NCI-H774 (cell line): Measurements from ENCODE around the gene PUM1.
"Not testable (repeated sequence)": the region's sequence is repeated elsewhere in the genome, so short reads cannot be mapped to it uniquely, and the experiment has no call there.

Source experiments
- DNase-seq: peaks from one replicate; lab custom pipeline; 2025; lab: John Stamatoyannopoulos, UW

PUM1 gene

DNA sequence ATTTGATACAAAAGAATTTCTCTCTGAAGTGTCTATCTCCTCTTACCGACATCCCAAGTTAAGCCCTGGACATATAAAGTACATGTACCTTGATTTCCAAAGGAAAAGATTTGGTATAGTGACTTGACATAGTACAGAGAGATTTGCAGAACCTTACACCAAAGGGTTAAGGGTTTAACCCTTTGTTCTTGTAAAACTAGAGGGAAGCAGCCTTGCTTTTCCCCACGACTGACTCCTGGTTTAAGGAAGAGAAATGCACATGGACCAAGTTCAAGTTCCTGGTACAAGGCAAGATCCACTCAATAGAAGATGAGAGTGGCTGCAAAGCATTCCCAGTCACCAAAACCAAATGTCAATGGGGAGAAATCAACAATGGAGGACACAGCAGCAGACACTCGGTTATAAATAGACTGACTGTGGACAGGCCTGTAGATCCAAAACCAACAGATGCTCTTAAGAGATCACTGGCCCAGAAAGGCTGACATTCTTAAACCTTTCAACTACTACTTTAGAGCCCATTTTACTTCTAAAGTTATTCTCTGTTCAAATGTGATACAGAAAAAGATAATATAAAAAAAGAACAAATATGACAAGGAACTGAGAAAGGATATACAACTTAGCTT is 69.4 kb downstream of the PUM1 start:
- DNase-seq, result no peak

DNA sequence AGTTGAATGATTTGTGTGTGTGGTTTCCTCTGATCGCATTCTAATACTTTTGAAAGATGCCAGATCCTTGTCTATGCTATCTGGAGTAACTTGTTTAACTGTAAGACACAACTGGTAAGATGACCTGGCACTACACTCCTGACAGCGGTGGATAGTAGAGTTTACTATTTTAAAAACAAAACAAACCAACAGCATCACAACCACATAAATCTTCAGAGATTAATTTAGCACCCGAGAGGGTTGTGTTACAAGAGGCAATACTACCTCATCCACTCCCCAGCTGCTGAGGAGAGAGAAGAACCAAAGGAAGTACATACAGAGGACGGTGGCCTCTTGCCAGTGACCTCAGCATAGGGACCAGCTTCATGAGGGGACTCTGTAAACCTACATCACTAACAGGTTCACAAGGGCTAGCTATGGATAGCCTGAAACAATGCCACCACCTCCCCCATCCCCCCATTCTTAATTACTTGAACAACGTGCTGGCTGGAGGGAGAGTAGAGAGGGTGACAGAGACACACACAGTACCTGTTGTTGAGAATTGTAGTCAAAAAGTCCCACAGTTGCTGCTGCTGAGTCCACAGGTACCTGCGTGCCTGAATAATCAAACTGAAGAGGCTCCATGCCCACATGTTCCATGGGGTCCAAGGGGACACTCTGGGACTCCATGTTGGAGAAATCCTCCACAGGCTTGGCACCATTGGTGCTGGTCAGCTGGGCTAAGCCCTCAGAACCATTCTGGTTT is 73.5 kb downstream of the PUM1 start:
- no peak for DNase-seq

DNA sequence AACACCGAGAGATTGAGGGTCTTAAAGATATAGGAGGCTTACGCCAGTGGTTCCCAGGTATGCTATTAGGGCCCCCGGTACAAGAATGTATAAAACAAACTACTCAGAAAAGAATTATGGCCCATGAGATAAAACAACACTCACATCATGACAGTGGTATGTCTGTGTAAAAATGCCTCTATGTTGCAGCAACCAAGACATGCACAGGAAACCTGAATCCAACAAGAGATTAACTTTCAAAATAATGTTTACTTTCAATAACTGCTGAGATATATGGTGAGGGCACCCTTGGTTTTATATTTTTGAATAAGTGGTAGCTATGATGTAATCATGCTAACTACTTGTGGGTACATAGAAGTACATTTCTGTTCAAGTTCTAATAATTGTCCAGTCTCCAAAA is 74.9 kb downstream of the PUM1 start:
- no peak for DNase-seq

DNA sequence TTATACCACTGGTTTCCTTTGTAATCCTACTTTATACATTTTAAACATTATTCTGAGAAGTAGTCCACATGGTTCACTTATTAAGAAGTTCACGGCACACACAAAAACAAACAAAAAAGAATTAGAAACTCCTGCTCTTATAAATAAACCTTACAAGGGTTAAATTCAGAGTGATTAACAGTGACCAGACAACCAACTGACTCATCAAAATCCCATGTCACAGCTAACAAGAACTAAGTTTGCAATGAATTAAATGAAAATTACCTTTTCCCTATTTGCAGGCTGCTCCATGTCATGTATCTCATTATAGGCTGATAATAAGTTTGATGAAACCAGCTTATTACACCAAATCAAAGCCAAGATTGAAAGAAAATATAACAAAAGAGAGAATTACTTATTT is 77.5 kb downstream of the PUM1 start:
- no peak for DNase-seq

DNA sequence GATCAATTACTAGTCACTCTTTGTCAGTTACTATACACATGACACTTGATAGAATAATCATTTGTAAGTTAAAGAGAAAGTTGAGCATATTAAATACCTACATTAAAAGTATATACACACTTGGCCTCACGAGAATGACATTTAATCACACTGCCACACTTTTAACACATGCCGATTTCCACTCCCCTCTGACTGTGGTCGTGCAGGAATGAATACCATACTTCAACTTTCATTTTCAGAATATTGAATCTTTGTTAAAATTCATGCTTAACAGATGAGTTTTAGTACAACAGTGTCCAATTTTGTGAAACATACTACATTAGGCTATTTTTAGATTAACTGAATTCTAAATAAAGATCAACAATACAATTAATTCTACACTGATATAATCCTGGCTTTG is 78.8 kb downstream of the PUM1 start:
- DNase-seq, result no peak

DNA sequence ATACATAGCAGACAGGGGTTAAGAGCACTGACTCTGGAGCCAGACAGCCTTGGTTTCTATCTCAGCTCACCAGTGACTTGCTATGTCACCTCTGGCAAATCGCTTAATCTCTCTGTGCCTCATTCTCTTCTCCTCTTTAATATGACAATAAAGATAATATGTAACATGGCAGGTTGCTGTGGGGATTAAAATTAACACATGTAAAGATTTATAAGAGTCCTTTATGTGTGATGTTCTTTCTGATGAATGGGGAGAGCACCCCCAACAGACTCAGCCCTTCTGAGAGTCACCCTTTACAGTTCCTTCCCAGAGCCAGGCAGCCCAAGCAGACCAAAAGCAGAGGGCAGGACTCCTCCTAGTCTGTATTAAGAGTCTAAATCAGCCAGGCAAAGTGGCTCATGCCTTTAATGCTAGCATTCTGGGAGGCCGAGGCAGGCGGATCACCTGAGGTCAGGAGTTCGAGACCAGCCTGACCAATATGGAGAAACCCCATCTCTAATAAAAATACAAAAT is 80.5 kb downstream of the PUM1 start:
- no peak for DNase-seq

DNA sequence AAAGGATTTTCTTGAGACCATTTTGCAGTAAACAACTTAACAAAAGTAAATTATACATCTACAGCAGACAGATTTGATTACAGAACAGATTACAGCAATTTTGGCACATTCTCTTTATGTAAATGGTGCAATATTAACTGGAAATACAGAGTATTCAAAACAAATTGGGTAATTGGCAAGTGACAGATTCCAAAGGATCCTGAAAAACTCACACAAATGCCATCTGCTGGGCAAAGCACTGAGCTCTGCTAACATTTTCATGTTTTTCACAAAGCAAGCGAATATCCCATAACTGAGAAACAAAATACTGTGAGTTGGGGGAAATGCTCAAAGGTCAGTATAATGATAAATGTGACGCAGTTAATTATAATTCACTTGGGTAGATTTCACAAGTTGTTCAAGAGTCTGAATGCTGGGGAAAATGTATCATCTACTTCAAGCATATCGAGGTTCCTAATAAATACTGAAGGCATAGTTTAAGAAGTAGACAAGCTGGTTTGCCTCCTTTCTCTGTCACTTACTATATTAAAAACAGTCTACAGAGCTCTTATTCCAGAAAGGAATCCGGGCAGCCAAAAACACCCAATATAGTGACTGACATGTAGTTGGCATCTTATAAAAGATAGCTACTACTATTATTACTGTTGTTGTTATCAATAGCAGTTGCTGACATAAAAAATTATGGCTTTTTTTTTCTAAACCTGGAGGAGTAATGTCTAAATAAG is 81.2 kb downstream of the PUM1 start:
- DNase-seq, result no peak

DNA sequence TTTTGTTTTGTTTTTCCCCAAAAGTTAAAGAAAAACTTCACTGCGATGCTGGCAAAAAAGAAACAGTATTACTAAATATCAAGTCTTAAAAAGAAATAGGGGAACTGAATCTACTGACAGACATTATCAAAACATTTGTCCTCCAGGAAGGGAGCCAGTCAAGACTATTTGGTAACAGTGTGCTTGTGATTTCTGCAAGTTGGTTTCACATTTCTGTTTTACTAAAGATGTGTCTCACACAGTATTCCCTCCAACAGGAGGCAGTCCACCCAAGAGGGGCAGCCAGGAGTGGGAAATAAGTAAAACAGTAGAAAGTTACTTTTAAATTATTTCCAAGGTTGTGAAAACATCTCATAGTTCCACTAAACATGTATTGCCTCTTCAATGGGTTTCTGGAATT is 82.6 kb downstream of the PUM1 start:
- DNase-seq, result no peak

DNA sequence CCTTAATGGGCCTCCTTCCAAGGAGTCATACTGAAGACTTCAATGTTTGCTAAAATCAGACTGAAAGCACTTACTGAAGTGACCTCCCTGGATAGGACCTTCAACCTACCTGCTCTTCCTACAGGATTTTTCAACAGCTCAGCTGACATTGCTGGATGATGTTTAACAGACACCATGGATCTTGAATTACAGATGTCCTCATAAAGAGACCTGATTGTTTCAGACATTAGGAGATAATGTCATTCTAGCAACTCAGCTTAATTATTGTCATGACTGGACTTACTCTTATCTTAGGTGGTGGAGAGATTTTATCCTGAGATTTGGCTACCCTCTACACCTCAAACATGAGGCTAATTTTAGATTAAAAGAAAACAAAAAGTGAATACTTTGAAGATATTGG is 83.1 kb downstream of the PUM1 start:
- DNase-seq, result no peak

DNA sequence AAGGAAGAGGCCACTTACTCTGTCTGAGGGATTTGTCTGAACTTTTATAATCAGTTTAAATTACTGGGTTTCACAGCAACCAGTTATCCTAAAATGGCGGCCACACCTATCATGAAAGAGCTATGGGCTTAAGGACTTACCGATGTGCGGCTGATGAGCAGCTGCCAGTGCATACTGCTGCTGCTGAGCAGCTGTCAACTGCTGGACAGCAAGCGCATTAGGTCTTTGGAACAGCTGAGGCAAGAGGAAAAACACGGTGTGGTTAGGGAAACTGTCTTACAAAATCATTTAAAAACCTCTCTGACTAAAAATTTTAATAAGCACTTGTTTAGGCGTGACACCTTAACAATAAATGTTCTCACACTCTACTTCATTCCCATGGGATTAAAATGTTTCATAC is 84.3 kb downstream of the PUM1 start:
- DNase-seq, result no peak

DNA sequence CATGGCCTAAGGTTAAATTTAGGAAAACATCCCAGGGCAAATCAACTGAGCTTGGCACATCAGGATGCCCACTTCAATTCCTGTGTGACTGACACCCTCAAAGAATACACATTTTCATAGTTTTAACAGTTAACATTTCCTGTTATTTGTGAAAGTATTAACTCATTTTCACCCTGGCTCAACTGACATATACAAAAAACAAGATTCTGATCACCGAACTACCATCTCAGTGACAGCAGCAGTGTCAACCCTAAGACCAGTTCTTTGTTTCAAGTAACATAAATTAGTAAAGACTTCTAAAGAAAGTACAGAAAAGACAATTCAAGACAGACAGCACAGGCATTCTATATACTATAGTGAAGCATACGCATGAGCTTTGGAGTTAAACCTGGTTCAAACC is 88.0 kb downstream of the PUM1 start:
- DNase-seq, result no peak

DNA sequence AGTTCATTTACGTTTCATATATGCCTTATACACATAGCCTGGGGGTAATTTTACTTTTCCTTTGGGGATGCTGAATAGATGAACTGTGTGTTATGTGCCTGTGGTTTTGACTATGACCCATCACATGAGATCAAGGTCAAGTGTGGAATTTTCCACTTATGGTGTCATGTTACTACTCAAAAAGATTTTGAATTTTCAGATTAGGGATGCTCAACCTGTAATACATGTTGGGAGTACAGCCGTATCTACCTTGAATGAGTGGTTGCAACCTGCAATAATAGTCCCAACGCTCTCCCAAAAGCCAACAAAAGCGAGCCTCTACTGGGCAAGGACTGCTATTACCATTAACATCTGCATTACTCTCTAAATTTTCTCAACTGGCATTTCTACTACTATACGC is 88.4 kb downstream of the PUM1 start:
- DNase-seq, result no peak

DNA sequence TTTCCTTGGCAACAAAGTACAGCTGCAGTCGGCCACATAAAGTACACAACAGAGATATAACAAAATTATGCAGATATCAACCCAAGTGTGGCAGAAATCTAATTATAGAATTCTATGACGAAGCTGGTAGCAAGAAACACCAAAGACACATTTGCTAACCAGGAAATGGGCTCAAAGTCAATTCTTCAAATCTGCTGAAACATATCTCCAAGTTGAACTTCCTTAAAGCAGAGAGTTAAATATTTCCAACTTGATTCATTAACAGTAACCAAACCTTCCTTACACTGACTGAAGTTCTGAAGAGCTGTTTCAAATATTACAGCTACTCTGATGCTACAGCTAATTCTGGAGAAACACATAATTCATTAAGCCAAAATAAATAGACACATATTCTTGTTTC is 89.4 kb downstream of the PUM1 start:
- no peak for DNase-seq

DNA sequence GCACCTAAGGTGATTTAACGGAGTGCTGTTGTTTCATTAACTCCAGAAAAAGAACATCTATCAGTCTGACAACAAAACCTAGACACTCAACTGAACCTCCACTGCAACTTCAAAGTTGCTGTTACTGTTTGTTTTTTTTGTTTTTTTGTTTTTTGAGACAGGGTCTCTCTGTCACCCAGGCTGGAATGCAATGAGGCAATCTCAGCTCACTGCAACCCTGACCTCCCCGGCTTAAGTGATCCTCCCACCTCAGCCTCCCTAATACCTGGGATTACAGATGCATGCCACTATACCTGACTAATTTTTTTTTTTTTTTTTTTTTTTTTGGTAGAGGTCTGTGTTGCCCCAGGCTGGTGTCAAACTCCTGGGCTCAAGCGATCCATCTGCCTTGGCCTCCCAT is 90.3 kb downstream of the PUM1 start:
- no peak for DNase-seq

DNA sequence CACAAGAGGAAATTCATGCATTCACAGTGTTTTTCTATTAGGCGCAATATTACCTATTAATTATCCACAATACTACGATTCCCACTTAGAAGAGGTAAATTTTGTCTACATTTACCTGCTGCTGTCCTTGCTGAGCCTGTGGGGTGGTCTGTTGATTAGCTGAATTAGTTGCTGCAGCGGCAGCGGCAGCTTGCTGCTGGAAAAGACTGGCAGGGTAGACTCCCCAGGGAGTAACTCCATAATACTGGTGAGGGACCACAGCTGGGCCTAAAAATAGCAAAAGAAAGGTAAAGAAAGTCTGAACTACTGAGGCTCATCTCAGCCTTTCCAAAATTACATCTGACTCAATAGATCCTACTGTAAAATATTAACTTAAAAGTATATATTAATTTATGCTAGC is 91.0 kb downstream of the PUM1 start:
- DNase-seq, result no peak

DNA sequence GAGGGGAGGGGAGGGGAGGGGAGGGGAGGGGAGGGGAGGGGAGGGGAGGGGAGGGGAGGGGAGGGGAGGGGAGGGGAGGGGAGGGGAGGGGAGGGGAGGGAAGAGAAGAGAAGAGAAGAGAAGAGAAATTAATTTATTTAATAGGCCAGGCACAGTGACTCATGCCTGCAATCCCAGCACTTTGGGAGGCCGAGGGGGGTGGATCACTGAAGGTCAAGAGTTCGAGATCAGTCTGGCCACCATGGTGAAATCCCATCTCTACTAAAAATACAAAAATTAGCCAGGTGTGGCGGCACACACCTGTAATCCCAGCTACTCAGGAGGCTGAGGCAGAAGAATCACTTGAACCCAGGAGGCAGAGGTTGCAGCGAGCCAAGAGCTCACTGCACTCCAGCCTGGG is 93.2 kb downstream of the PUM1 start:
- DNase-seq, result not testable (repeated sequence)

DNA sequence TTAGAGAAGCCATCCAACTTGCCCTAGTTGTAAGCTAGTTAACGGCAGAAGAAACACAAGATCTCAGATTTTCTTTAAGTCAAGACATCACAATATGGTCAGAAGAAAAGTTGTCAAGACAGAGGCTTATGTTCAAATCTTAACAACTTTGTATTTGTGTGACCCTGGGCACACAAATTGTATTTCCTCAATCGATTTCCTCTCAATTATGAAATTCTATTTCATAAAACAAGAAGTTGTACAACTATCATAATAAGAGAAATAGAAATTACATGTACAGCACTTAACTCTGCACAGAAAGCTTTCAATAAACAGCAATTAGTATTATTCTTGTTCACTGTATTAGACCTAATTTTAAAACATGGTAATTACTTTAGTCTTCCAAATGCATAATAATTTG is 94.0 kb downstream of the PUM1 start:
- no peak for DNase-seq

DNA sequence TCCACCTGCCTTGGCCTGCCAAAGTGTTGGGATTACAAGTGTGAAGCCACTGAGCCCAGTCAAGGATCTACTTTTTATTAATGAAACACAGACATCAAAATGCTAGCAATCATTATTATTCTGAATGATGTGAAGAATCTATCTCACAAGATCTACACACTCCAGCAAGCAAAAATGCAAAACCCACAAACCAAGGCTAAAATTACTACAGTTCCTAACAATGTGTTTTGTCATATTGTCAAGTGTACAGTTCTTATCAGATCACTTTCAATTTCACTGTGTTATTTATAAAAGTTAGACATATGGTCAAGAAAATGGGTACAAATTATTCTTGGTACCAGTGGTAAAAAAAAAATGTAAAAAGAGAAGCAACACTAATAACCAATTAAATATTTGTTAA is 95.6 kb downstream of the PUM1 start:
- DNase-seq, result no peak

DNA sequence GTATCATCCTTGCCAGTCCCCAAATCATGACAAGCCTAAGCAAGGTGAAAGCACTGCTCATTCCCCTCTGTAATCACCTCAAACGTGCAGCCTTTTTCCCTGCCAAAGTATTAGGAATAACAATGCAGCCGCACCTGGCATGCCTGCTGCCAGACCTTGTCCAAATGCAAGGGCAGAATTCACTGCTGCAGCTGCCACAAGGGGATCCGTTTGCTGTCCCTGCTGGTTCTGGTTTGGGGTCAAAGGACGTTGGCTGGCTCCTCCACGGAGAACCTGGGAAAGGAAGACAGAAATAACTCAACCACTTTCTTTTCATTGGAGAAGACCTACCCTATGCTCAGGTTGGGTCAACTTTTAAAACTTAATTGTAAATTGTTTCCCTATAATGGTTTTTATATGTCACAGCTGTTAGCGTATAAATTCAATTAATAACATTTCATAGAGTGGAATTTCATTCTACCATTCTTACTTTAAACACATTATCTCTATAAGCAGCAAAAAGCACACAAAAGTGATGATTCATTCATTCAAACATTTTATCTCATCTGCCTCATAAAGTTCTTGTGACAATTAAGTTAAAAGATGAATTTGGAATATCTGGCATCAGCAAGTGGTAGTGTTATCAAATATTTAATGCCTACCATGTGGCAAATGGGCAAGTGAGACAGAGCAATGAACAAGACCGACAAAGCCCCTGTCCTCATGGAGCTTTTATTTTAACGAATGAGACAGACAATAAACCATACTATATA is 97.1 kb downstream of the PUM1 start:
- peak; percentile 71 for DNase-seq

DNA sequence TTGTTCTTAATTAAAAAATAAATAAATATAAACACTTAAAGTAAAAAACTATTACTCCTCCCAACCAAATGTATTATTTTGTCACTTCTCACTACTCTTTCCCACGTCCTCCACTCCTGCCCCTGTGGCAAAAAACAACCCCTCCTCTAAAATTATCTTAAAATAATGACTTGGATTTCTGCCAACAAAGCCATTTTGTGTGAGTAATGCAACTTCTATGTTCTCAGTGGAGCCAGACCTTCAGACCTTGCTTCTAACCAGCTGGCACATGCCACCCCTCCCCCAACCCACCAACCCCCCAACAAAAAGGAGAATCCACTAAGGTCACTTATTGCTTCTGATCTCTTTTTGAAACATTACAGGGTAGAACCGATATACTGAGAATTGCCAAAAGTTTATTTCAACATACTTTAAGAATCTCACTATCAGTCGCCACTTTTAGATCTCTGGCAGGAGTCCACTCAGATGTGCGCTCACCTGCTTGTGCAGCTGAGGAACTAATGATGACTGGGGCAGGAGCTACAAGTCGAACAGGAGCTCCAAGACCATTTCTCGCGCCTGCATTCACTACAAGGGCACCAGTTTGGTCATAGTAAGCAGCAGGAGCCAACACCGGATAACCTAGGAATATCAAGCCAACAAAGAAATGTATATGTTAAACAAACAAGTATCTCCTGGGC is 98.7 kb downstream of the PUM1 start:
- peak; percentile 66 for DNase-seq

DNA sequence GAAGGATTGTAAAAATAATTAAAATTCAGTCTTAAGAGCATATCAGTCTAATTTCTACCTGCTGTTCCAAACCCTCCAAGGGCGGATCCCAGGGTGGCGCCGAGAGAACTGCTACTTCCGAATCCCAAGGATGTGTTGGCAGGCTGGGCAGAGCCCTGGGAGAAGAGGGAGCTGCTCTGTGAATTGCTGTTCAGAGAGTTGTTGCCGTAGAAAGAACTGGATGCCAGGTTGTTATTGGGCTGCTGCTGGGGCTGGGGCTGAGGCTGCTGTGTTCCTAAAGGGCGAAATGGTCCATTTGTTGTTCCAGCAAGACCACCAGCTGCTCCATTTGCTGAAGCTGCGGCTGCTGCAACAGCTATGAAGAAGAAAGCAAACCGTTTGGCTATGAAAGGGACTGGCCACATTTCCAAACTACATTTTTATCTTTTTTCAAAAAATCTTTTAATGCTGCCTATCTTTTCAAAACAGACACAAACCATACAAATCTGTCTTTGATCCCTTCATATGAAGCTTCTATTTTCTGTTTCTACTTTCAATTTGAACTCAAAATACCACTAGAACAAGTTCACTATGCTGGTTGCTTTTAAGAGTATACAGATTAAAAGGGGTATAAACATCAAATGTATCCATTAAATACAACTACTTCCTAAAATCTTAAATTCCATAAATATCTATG is 99.5 kb downstream of the PUM1 start:
- no peak for DNase-seq
